A375 (cell line): ENCODE results near the gene ZNF219. TPM values are rescaled to one million over a fixed set of nuclear protein-coding genes. Genes with fewer than 3 reads are reported as not detected.

Source experiments
- small RNA-seq: library from RNA; depleted of rRNA; stranded (forward); fragments of <200 nt; gene quantifications from one replicate; pipeline ENCODE3, GENCODE V24; 2014
- total RNA-seq: library from RNA; depleted of rRNA; stranded (reverse); fragments of >200 nt; shearing (Covaris generic); gene quantifications from 2 replicates; pipeline ENCODE4 v1.2.3, GENCODE V29; 2014; rRNA removed

Gene ZNF219
- total RNA-seq, result 4.4 and 7.0 TPM in 2 replicates

DNA sequence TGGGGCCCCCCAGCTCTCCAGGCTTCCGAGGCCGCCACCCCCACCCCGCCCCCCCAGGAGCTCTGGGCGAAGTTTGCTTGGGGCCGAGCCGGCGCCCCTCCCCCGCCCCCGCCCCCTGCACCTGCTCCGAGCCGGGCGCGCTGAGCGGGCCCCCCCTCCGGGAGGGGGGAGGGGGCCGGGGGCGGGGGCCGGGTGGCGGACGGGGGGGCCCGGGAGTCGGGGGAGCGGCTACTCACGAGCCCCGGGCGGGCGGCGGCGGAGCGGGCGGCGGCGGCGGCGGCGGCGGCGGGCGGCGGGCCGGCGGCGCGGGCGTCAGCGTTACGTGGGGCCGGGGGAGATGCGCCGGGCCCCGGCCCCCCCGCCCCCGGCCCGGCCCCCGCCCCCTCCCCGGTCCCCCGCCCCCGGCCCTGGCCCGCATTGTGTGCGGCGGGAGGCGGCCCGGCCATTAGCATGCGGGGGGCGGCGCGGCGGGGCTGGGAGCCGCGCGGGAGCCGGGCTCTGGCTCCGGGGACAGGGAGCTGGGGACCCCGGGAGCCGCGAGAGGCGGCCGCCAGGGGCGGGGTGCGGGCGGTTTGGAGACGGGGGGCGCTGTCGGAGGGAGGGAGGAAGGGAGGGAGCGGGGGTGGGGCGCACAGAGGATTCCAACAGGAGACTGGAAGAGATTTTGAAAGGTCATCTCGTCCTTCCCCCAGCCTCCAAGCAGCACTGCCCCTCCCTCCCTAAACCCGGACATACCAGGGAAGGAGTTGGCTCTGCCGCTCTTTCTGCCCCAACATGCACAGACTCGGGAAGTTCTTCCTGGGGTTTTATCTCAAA, at the start of gene ZNF219:
TSS of gene ZNF219 (minus strand) at position 580 of the 816 bp plus-strand sequence. CDS start 5,064 bp downstream, outside the sequence.

DNA sequence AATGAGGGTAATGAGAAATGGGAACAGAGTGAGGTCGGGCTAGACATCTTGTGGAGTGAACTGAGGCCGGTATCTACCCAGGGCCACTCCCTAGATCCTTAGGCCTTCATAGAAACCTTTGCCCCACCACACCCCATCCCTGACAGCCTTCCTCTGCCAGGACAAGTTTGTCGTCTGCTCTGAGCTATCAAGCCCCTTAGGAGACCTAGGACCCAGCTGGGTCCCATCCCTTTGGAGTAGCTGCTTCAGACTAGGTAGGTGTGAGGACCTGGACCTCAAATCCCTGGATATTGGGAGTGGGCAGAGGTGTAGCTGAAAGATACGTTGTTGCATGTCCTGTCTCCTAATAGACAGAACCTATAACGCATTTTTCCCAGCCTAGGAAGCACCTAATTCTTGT, 2.5 kb upstream of the ZNF219 start, which contains the start of gene TMEM253:
TSS of gene TMEM253 (plus strand) at position 136 of the 400 bp plus-strand sequence. CDS start 278 bp downstream, outside the sequence.

DNA sequence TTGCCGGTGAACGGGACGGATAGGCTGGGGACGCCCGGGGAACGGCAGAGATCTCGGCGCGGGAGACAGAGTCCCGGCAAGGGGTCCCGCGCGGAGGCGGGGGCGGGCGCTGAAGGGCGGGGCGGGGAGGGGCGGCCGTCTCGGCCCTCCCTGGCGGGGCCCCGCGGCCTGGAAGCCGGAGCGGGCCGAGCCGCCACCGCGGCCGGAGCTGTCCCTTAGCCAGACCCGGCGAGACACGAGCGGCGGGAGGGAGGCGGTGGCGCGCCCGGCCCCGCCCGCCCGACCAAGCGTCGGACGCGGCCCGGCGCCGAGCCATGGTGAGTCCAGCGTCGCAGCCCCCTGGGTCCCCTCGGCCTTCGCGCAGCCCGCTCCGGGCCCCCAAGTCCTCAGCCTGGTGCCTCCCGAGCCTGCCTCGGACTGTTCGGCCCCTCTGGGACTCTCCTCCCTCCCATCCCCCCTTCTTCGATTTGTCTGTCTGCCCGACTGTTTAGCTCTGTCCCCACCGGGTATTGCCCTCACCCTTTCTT, 28.3 kb downstream of the ZNF219 start, which contains the start of gene ARHGEF40:
TSS of gene ARHGEF40 (plus strand) at position 222 of the 527 bp plus-strand sequence. CDS start at position 315, 93 bp downstream.

DNA sequence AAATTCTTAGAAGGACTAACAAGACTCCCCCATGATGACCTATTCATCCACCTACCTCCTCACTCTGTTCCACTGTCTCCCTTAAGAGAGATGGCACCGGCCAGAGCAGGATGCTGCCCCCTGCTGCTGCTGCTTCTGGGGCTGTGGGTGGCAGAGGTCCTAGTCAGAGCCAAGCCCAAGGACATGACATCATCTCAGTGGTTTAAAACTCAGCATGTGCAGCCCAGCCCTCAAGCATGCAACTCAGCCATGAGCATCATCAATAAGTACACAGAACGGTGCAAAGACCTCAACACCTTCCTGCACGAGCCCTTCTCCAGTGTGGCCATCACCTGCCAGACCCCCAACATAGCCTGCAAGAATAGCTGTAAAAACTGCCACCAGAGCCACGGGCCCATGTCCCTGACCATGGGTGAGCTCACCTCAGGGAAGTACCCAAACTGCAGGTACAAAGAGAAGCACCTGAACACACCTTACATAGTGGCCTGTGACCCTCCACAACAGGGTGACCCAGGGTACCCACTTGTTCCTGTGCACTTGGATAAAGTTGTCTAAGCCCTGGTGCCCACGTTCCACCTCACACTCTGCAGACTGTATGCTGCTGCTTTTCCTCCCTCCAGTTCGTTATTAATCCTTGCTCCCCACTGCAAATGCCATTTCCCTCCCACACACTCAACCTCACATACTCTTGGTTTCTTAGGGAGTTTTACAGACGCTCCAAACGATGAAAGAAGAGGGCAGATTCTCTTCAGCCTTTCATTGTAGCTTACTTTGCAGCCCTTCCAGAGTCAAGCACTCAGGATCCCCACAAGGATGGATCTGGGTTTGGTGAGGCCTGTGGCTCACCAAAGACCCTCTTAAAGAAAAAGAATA, 40.4 kb downstream of the ZNF219 start, which contains the start of gene RNASE8:
TSS of gene RNASE8 (plus strand) at position 20 of the 873 bp plus-strand sequence. CDS start at position 91, 71 bp downstream.

GRCh38 chr14:21041676-21042433, 56.6 kb downstream of the ZNF219 start, which contains the start of gene RNASE7:
Gene RNASE7 (plus strand): TSS chr14:21042362. CDS start chr14:21042993, 631 bp downstream.

Small RNAs within 50 kb of the gene (small RNA-seq; reads per million reads assigned to genes)
- gene RNU6-252P, result not detected

Other genes starting within 250 kb of the ZNF219 start
- gene RNASE3, start 207.3 kb downstream of the ZNF219 start, total RNA-seq, result not detected in 2 replicates
- gene RNASE2, start 143.2 kb downstream of the ZNF219 start, total RNA-seq, result not detected in 2 replicates
- gene METTL17, start 108.7 kb downstream of the ZNF219 start, total RNA-seq, result 77.0 and 88.5 TPM in 2 replicates
- gene SLC39A2, start 99.4 kb downstream of the ZNF219 start, total RNA-seq, result not detected in 2 replicates
- gene NDRG2, start 73.6 kb downstream of the ZNF219 start, total RNA-seq, result 3.4 and 4.2 TPM in 2 replicates
- gene TPPP2, start 68.4 kb downstream of the ZNF219 start, total RNA-seq, result not detected in 2 replicates
- gene RNASE13, start 63.8 kb downstream of the ZNF219 start, total RNA-seq, result not detected in 2 replicates
- gene RNASE7, start 56.3 kb downstream of the ZNF219 start, total RNA-seq, result not detected in 2 replicates
- gene RNASE8, start 40.8 kb downstream of the ZNF219 start, total RNA-seq, result not detected in 2 replicates
- gene ARHGEF40, start 28.4 kb downstream of the ZNF219 start, total RNA-seq, result 25.5 and 27.5 TPM in 2 replicates
- 0.53 TPM in 1 of 2 replicates, not detected in the other for gene TMEM253, start 2.4 kb upstream of the ZNF219 start, total RNA-seq
- gene OR5AU1, start 57.4 kb upstream of the ZNF219 start, total RNA-seq, result not detected in 2 replicates
- gene HNRNPC, start 170.8 kb upstream of the ZNF219 start, total RNA-seq, result 780 and 859 TPM in 2 replicates
- not detected in 2 replicates for gene RPGRIP1, start 181.4 kb upstream of the ZNF219 start, total RNA-seq